GM21529 (cell line): ENCODE measurements around the gene COL1A1.

ENCODE experiments used
- ATAC-seq: cut with Tn5 transposase; IDR thresholded peaks from one replicate; pipeline ENCODE4 v1.9.1; 2021; ENCODE audit not compliant: unreplicated experiment

COL1A1 gene

DNA sequence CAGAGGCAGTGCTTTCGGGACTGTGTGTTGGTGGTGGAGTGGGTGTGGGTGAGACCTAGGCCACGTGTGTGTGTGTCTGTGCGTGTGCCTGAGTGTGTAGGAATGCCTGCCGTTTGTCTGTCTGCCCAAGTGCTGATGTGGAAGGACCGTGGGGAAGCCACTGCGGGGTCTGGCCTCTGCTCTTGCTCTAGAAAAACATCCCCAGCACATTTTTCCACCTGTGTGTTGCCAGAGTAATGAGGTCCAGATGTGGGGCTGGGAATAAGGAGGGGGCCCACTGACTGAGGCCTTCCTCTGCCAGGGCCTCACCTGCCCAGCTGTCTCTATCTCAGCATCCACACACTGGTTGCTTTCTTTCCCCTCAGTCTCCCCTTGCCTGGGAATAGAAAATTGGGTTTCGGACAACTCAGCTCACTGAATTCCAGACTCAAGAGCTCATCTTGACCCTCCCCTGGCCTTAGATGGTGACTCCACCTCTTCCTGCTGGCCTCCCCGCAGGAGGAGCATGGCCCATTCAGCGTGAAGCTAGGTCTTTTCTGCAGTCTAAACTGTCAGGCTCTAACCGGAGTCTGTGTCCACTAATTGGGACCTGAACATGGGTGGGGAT is 28.0 kb downstream of the COL1A1 start:
- no peak for ATAC-seq

DNA sequence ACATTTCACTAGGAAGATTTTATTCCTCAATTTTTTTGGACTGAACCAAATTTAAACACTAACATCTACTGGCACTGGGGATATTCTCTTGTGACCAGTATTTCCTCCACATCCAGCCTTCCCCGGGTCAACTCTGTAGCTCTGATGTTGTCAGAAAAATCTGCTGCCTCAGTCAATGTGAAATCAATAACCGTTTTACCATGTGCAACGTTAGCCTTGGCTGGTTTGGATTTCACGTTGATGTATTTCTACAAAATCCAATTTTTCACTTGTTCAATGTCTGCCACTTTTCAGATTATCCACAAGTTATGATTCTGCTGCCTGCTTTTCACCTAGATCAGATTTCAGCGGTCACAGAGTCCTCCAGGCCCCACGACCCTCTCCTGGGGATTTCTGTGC is 28.5 kb downstream of the COL1A1 start:
- ATAC-seq = no peak

DNA sequence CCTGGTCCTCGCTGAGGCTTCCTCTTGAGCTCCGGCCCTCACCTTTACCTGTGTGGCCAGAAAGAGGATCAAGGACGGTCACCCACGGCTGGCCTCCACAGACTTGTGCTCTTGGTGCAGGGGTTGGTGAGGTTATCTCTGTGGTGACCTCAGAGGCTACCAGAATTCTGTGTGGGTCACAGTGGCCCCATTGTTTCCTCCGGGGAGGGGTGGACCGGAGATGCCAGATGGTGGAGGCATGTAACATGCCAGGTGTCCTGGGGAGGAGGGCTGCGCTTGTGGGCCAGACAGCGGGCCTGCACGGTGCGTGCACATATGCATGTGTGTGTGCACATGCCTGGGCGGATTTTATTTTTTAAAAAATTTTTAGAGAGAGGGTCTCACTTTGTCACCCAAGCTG is 29.3 kb downstream of the COL1A1 start:
- ATAC-seq = no peak

DNA sequence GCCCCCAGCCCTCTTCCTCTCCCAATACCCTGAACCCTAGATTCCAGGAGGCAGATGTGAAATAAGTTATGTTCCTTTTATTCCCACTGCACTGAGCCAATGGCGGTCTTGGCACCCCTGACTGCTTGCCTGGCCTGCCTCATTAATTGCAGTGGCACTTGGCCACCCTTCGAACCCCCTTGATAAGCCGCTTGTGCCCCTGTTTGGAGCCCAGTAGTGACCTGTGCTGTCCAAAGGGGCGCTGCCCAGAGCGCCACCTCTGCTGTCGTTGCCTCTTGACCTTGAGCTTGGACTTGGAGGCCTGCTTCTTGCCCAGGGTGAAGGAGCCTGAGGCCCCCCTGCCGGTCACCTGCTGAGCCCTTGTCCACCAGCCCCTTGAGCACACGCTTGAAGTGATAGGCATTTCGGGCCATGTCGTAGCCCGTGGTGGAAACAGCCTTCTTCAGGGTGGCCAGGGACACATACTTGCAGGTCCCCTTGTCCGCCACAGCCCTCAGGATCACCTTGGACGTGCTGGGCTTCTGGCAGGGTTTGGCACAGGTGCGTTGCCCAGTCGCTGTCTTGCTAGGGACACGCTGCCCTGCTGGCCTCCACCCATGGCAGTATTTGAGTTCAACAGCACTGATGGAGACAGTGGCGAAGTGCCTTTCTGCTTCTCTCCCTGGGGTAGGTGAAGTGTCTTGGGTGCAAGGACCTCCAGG is 29.9 kb downstream of the COL1A1 start:
- no peak for ATAC-seq

DNA sequence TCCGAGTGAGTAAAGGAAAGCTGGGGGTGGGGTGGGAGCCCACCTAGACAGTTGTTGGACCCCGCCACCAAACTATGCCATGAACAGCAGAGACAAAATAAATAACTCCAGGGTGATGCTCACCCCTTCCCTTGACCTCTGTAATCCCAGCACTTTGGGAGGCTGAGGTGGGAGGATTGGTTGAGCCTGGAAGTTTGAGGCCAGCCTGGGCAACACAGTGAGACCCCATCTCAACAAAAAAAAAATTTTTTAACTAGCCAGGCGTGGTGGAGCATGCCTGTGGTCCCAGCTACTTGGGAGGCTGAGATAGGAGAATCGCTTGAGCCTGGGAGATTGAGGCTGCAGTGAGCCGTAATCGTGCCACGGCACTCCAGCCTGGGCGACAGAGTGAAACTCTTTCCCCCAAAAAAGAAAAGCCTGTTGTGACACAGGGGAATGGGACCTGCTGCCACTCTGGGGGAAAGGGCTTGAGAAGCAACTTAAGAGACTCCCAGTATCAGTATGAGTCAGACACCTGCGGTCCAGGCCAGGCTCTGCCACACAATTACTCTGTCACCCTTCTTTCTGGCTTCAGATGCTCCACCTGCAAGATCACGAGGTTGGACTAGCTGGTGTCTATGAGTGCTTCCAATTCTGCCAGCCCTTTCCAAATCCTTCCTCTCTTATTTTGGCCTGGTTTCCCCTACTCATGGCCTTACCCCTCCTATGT is 30.6 kb downstream of the COL1A1 start:
- ATAC-seq = peak; percentile 62

DNA sequence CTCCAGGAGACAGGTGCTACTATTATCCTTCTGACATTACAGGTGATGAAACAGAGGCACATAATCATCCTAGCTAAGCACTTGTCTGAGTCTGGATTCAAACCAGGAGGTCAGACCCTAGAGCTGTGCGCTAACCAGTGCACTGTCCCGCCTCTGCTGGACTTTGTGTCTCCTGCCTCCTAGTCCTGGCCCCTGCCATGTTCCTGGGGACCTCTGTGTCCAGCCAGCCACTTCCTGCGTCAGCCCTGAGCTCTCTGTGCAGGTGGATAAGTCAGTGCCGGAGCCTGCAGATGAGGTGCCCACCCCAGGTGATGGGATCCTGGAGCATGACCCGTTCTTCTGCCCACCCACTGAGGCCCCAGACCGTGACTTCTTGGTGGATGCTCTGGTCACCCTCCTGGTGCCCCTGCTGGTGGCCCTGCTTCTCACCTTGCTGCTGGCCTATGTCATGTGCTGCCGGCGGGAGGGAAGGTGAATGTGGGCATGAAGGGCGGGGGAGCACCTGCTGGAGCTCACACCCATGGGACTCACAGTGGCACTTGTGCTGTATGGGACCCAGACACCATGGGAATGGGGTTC is 31.5 kb downstream of the COL1A1 start:
- ATAC-seq = no peak

DNA sequence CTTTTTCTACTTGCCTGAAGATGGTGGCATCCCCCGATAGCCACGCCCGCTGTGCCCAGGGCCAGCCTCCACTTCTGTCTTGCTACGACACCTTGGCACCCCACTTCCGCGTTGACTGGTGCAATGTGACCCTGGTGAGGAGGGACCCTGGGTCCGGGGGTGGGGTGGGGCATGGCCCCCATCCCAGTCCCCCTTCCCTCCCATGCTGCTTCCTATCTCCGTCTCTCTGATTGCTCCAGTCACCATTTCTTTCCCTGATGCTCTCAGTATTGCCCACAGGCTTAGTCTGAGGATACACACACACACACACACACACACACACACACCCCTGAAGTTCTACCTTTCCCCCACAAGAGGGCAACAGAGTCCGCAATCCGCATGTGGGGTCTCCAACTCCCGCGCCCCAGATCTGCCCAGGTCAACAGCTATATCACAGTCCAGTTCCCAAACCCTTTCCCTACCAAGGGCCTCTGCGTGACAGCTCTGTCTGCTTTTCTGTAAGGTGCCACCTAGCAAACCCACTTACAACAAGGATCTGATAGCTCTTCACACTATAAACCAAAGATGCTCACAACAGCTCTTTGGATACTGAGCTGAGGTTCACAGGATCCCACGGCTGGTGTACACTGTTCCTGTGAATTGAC is 32.2 kb downstream of the COL1A1 start:
- ATAC-seq = no peak

DNA sequence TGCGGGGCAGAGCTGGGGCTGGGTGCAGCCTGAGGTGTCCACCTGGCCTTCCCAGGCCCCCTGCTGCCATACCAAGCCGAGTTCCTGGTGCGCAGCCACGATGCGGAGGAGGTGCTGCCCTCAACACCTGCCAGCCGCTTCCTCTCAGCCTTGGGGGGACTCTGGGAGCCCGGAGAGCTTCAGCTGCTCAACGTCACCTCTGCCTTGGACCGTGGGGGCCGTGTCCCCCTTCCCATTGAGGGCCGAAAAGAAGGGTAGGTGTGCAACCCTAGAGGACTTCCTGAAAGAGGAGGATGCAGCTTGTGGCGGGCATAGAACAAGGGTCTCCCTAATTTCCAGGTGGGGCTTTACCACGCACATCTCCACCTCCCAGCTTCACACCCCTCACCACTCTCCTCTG is 33.1 kb downstream of the COL1A1 start:
- no peak for ATAC-seq

DNA sequence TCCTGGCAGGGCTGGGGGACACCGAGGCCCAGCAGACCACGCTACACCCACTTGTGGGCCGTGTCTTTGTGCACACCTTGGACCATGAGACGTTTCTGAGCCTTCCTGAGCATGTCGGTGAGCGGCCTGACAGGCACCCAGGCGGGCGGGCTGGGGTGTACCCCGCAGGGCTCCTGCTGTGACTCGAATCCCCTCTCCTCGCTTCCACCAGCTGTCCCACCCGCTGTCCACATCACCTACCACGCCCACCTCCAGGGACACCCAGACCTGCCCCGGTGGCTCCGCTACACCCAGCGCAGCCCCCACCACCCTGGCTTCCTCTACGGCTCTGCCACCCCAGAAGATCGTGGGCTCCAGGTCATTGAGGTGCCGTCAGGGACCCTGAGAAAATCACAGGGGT is 34.1 kb downstream of the COL1A1 start:
- ATAC-seq = no peak

DNA sequence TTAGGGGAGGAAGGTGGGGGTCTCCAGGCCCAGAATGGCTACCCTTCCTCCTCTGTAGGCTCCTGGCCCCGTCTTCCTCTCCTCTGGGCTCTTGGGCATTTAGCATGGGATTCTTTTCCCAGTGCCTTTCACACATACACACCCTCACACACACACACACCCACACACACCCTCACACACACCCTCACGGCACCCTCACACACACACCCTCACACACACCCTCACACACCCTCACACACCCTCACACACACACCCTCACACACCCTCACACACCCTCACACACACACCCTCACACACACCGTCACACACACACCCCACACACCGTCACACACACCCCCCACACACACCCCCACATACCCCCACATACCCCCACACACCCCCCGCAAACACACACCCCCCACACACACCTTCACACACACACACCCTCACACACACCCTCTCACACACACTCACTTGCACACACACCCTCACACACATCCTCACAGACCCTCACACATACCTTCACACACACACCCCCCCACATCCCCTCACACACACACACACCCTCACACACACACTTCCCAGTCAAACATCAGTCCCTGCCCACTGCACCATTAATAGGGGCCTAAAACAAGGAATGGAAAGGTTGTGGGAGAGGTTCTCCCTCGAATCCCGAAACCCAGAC is 34.8 kb downstream of the COL1A1 start:
- no peak for ATAC-seq

DNA sequence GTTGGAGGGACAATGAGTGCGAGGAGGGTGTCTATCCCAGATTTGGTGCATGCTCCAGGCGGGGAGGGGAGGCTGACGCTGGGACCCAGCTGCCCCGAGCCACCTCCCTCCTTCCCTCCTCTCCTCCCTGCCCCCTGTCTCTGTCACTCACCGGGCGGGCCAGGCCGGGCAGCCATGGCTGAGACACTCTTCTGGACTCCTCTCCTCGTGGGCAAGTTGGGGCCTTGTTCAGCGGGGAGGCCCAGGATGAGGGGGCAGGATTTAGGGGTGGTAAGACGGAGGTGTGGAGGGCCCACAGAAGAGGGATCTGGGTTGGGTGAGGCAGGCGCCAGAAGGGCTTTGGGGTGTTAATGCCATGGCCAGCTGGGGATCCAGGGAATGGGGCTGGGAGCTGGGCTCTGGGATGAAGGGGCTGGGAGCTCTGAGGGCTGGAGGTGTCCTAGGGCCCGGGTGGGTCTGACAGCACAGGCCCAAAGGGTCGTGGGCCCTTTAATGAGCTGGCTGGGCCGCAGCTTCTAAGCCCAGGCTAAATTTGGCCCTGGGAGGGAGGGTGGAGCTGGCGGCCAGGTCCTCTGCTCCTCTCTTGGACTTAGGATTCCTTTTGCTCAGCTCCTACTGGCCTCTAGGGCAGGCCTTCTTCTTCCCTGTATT is 35.4 kb downstream of the COL1A1 start, which contains the start of gene SGCA:
SGCA (plus strand) TSS at position 139 of the 651 bp plus-strand sequence; CDS start at position 175, 36 bp downstream.
- no peak for ATAC-seq

DNA sequence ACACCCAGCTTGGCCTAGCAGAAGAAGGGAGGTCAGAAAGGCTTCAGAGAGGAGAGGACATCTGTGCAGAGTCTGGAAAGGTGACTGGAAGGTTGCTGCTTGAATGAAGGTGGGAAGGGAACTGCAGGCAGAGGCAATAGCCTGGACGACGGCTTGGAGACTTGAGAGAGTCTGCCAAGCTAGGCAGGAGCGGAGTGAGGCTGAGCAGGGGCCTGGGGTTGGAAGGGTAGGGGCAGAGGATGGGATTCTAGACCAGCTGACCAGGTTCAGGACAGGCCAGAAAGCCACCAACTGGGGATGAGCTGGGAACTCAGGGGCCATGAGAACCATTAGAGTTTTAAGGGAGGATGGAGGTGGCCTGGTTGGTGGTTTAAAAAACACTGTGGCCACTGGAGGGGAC is 36.0 kb downstream of the COL1A1 start:
- no peak for ATAC-seq

DNA sequence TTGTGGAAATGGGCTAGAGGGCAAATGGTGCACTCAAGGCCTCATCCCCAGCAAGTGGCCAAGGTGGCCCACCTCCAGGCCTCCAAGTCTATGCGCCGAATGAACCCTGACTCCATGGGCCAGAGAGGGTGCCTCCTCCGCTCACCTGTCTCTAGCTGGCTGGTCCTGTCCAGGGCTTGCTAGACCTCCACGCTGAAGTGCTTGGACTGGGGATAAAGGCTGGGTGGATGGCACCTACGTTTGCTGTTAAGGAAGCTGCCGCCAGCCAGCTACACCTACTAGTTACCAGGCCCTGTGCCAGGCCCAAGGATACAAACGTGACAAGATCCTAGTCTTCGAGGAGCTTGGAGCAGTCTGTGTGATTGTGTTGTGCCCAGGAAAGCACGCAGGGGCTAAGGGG is 36.4 kb downstream of the COL1A1 start:
- no peak for ATAC-seq

DNA sequence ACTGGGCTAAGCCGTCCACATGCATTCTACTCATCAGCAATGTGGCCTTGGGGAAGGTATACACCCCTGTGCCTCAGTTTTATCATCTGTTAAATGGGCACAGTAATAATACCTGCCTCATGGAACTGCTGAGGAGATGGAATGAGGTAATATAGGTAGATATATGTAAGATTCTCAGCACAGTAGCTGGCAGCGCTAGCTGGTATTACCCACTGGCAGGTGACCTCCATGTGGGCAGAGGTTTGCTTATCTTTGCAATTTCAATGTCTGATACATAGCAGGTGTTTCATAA is 36.8 kb downstream of the COL1A1 start:
- ATAC-seq = no peak

DNA sequence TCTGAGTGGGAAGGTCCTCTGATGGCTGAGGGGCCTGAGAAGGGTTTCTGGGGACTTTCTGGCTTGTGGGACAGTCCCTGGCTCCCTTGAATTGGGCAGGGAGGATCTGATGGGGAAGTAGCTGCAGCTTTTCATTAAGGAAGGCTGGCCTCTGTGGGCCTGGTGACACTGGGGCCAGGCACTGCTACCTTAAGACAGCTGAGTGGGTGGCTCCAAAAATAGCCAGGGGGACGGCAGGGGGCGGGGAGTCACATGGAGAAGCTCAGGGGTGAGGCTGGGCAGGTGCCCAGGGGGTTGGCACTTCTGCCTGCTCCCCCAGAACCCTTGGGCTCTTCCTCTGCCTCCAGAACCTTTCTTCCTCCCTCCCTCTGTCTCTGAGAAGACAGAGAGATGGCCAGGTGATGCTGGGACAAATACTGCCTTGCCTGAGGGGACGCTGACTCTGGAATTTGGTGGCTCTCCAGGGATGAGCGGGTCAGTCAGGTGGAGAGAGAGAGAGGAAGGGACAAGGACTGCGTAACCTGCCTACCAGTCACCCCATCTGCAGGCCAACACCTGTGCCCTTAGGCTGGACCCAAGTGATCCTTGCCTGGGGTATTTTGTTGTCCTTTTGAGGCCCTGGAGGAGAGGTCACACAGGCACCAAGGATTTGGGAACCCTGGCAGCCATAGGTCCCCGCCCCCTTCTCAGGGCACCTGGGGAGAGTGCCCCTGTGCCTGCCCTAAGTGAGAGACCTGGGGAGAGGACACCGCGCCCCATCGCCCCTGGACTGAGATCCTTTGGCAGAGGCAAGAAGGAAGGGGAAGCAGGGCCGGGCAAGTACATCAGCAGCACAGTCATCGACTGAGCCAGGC is 37.4 kb downstream of the COL1A1 start:
- peak; percentile 46 for ATAC-seq

DNA sequence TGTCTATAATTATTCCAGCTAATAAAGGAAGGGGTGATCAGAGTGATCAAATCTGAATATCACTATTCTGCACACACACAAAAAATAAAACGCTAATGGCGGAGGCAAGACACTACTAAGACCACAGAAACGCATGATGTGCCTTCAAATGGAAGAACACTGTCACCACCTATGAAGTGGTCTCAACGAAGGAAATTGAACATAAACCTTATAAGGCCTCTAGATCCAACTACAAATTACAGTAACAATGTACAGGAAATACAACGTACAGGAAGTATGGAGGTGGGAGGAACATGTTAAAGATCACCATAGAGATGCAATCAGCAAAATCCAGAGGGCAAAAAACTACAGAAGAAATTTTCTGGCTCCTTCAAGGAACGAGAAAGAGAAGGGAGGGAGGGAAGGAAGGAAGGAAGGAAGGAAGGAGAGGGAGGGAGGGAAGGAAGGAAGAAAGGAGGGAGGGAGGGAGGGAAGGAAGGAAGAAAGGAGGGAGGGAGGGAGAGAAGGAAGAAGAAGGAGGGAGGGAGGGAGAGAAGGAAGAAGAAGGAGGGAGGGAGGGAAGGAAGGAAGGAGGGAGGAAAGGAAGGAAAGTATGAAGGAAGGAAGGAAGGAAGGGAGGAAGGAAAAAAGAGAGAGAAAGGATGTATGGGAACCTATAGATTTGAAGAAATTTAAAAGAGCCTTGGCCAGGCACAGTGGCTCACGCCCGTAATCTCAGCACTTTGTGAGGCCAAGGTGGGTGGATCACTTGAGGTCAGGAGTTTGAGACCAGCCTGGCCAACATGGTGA is 38.8 kb downstream of the COL1A1 start:
- ATAC-seq = no peak

DNA sequence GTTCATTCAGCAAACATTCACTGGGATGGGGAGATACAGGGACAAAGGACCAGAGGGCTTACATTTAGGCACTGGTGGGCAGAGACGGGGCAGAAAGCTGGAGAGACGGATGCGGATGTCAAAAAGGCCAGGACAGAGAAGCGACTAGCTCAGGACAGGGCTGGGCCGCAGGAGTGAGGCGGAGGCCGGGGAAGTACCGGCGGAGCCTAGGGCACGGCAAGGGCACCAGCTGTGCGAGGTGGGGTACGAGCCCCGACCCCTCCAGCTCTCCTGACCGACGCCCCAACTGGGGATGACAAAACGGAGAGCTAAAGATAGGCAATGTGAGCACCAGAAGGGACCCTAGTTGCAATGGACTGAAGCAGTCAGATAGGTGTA is 39.5 kb downstream of the COL1A1 start:
- ATAC-seq = no peak

DNA sequence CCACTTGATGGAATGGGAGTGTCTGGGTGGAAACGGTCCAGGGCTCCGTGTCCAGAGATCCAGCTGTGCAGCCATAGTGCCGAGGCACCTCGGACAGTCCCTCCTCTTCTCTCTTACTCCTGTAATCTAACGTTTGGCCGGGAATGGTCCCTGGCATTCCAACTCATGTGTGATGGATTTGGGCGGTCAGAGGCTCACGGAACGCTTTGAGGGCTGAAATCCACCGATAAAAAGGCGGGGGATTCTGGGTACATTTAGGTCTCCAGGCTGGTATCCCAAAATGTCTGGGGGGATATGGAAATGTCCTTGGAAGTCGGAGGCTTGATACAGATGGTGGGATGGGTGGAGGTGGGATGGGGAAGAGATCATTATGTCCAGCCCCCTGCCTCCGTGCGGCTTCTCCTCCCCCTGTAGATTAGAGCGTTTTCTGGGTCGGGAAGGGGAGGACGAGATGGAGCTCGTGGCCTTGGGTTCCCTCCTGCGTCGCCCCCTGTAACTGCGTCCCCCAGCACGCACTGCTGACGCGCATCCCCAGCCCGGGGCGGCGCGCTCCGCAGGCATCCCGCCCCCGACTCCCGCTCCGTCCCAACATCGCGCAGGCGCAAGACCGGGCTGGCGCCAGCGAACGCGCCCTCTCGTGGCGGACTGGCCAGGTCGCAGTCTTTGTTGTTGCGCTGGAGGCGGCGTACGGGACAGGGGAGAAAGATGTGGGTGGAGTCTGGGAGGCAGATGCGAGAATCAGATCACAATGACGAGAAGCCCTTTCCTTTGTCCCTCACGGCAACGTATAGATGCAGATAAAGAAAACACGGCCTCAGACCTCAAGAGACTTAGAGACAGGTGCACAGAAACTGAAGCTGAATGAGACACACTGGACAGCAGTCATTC is 40.2 kb downstream of the COL1A1 start:
- ATAC-seq = peak; percentile 78
